NCI-H345 treated with DMSO at 0.1 percent for 48 hours (cell line): ENCODE results near the gene PDP2.

ENCODE experiments used
- DNase-seq: peaks from one replicate; lab custom pipeline; 2025; ENCODE audit not compliant: unreplicated experiment; lab: John Stamatoyannopoulos, UW

The PDP2 gene

DNA sequence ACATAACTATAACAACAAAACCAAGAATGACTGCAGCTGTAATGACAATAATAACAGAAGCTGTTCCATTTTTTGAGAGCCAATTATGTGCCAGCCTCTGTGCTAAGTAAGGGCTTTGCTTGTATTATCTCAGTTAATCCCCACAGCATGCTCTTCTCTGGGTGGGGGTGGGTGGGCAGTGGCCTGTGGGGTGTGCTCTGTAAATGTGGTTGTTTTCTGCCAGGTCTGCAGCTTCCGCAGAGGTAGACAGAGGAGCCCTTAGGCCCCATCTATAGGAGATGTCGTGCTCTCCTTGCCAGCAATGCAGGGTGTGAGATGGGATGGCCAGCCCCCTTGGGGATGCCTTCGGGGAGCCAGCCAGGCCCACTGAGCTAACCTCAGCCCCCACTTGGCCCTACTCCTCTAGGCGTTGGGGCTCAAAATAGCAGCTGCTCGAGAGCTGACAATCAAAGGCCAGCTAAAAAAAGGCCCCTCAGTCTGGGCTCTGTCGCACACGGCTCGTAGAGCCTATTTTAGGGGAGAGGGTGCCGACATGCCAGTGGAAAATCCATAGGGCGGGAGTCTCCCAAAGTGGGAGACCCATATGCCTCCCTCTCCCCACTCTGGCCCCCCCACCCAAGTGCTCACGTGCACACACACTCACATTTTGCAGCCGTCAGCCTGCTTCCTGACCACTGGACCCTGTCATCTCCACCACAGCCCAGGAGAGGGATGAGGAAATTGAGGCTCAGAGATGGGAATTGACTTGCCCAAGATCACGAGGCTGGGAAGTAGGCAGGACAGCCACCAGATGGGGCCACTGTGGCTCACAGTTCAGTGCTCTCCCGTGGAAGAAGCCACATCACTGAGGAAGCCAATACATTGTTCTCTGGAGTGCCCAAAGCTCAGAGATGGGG is 22.6 kb downstream of the PDP2 start:
- no peak for DNase-seq

GRCh38 chr16:66903544-66904427 is 23.5 kb downstream of the PDP2 start:
- no peak for DNase-seq

GRCh38 chr16:66904428-66904845 is 24.1 kb downstream of the PDP2 start:
- no peak for DNase-seq

GRCh38 chr16:66904846-66905632 is 24.7 kb downstream of the PDP2 start:
- DNase-seq, result no peak

DNA sequence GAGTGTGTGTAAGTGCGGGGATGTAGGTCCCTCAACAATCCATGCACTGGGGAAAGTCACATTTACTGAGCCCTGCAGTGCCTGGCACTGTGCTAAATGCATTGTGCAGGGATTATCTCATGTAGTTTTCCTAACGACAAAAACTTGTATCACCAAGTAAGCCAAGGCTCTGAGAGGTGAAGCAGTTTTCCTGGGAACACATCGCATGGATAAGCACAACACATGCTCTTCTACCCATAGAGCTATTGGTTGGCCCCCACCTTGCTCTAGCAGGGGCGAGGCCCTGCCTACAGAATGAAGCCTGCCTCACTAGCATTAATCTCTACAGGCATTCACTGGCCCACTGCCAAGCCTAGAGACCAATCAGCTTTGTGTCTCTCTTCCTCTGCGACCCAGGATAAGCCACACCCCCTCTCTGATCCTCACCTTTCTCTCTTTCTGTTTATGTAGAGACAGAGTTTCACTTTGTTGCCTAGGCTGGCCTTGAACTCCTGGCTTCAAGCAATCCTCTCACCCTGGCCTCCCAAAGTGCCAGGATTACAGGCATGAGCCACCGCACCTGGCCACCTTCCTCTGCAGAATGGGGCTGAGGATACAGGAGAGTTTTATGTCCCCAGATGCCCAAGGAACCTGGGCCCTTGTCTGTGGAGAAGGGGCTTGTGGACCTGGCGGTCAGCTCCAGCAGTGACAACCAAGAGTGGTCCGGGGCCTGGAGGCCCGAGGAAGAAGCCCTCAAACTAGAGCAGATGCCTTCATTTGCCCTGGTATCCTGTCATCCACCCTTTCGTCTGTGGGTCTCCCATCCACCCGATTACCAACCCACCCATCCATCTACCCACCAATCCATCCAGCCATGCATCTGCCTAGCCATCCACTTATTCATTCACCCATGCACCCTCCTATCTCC is 25.6 kb downstream of the PDP2 start:
- no peak for DNase-seq

GRCh38 chr16:66906916-66907836 is 26.9 kb downstream of the PDP2 start:
- no peak for DNase-seq

- DNase-seq, result no peak
Measured at GRCh38 chr16:66908116-66908515, 27.8 kb downstream of the PDP2 start.

GRCh38 chr16:66908762-66909559 is 28.6 kb downstream of the PDP2 start:
- DNase-seq, result no peak

GRCh38 chr16:66910175-66910940 is 30.0 kb downstream of the PDP2 start:
- no peak for DNase-seq

DNA sequence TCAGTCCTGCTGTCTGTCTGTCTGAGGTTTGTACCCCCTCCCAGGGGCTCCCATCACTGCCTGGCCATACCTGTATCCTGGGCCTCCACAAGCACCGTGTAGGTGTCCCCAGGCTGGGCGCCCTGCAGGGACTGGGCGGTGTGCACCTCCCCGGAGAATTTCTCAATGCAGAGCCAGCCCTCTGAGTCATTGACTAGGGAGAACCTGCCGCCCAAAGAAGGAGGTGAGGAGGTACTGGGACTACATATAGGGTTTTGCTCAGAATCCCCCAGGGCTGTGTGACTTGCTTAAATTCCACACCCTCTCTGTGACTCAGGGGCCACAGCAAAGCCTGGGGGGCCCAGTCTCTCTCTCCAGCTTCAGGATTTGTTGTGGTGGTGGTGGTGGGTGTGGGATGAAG is 30.8 kb downstream of the PDP2 start:
- no peak for DNase-seq

DNA sequence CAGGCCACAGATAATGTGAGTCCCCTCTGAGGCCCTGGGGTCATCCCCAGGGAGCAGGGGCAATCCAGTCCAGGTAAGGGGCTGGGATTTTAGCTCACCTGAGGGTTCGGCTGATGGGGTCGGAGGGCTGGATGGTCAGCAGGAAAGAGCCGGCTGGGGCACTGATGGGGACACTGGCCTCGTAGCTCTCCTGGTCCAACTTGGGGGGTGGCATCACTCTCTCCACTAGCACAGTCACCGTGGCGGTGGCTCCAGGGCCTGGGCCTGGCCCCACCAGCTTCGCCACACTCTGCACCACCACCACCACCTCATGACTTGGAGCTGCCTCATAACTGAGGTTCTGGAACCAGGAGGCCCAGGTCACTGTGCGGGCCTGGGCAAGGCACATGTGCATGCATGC is 31.5 kb downstream of the PDP2 start:
- DNase-seq, result no peak

DNA sequence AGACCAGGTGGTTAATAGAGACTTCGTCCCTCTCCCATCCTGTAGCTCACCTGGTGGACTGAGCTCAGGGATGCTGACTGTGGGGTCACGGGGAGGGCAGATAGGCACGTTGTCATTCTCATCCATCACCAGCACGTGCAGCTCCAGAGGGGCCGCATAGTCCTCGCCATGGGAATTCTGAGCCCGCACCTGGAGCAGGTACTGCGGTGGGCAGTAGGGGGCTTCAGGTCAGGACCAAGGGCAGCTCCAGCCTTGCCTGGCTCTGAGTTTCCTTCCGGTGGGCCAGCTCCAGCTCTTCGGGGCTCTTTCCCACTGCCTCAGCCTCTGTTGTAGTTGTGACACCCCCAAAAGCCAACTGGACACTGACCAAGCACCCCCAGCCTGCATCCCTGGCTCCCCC is 32.8 kb downstream of the PDP2 start:
- no peak for DNase-seq

DNA sequence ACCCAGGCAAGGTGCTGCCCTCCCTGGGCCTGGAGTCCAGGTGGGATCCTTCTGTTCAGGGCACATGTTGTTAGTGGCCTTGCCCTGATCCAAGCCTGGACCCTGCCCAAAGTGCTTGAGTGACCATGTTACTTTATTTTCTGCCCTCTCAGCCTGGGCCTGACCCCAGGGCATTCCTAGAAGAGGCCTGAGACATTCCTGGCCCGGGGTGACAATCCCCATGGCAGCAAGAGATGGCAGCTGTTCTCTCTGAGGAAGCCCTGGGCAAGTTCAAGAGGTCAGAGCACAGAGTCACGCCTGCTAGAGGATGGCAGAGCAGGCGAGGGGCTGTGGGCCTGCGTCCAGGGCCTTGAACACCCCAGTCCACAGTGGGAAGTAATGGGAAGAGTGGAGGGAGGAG is 33.4 kb downstream of the PDP2 start:
- no peak for DNase-seq

- no peak for DNase-seq
Measured at GRCh38 chr16:66914541-66914940, 34.2 kb downstream of the PDP2 start.

GRCh38 chr16:66915041-66915440 is 34.7 kb downstream of the PDP2 start:
- no peak for DNase-seq

DNA sequence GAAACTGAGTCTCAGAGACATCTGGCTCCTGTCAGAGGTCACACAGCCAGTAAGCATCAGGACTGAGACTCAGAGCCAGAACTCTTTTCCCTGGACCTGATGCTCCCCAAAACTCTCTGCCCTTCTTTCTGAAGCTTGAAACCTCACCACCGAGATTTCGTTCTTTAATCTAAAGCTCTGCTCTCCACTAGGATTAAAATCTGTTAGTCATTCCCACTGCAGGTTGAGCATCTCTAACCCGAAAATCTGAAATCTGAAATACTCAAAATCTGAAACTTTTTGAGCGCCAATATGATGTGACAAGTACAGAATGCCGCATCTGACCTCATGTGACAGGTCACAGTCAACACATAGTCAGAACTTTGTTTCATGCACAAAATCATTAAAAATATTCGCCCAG is 36.2 kb downstream of the PDP2 start:
- DNase-seq, result no peak

DNA sequence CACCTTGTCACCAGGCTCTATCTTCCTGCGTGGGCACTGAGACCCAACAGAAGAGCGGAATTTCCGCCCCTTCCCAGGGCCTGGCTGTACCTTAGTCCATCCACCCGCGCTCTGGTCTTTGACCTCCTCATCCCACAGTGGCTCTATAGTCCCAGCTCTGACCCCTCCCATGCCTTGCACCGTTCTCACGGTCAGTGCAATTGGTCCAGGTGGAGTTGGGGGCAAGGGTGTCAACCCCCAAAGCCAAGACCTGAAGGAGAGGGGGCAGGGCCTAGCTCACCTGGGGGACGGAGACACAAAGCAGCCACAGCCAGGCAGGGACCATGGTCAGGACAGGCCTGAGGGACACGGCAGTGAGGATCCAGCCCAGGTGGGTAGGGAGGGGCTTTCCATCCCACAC is 37.4 kb downstream of the PDP2 start:
- no peak for DNase-seq

DNA sequence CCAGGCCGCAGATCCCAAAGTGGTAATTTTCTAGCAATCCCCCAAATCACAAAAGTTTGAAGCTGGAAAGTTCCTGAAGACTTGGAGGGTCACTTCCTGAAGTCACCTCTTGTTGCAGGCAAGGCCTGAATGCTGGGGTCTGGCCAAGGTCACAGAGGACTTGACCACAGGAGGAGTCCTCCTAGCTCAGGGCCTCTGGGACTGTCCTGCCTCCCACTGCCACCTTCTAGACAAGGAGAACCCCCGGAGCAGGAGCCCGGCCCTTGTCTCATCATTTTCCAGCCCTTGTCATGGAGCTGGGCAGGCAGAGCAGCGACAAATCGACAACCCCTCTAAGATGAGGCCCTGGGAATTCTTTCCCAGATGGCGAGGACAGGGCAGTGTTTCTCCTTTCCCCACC is 38.0 kb downstream of the PDP2 start:
- no peak for DNase-seq
